ENCODE results near the gene GSK3B.

DNA sequence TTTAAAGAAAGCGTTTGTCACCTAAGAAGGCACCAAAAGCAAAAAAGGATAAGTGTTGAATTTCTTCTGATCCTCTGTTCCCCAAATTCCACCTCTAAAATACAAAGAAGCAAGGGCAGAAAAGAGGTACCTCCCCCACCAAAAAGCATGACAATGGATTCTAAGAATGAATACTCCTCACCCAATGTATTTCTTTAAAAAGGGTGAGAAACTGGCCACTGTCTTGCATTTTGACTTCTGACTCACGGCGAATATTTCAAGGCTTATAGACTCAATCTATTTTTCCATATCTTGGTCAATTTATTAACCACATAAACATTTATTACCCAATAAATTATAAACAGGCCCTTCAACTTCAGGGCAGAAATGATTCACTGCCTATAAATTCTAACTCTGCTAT lies 181.2 kb downstream of the GSK3B start:
- no peak for TF ChIP-seq POLR2A (IDR thresholded peaks at IDR 0.05)
- no peak for TF ChIP-seq EP300 (IDR thresholded peaks at IDR 0.05)

Measured in stomach (tissue), 4 donors.